ENCODE results near the gene TXNDC5.

The TXNDC5 gene

DNA sequence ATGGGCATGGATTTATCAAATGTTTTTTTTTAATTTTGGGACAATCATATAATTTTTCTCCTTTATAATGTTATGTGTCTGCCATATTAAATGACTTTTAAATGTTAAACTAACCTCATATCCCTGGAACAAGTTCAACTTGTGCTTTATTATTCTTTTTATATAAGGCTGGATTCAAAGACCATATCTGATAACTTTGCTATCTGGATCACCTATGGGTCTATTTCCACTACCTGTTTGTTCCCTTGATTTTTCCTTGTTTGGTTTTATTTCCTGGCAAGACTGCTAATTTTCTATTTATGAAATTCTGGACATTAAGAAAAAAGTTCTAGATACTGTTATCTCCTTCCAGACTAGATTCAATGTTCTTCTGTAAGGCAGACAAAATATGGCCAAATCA lies 58.8 kb downstream of the TXNDC5 start:
- DNase-seq (ENCODE audit: low read depth) = no peak

DNA sequence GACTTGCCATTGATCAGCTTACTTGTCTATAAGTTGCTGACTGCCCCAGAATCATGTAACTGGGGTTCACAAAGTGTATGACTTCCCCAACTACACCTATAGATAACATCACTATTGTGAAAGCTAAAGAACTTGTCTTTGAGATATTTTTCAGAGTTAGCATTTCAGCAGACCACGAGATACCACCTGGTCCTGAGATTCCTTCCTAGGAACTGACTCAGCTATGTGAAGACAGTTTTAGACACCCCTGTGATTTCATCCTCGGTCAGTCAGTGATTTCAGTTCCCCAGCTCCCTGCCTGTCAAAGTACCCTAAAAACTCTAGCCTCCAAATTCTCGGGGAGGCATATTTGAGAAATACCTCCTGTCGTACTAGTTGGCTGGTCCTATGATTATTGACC lies 62.4 kb downstream of the TXNDC5 start:
- DNase-seq (ENCODE audit: low read depth) = no peak

GRCh38 chr6:7846966-7847818 lies 63.4 kb downstream of the TXNDC5 start:
- no peak for DNase-seq (ENCODE audit: low read depth)

DNA sequence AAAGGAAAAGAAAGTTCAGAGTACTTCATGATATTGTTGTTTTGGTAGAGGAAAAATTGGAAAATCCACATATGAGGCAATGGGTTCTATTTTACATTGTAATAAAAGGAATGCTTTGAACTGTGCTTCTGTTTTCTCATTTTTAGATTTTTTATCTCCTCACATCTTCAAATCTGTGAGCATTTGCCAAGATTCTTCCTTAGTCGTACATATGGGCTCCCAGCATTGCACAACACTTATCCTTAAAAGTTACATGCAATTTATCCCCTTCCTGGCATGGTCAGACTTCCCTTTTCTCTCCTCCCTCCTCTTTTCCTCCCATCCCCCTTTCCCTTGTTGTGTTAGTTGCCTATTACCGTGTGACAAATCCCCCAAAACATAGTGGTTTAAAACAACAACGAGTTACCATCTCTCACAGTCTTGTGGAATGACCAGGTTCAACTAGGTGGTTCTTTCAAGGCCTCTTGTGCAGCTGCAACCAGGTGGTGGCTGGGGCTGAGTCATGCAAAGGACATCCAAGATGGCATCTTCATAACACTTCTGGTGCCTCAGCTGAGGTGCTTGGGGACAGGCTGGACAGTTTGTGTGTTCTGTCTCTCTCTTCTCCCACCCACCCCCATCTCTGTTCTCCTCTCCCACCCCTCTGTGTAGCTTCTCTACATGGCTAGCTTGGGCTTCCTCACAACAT lies 68.7 kb downstream of the TXNDC5 start:
- DNase-seq (ENCODE audit: low read depth) = no peak

DNA sequence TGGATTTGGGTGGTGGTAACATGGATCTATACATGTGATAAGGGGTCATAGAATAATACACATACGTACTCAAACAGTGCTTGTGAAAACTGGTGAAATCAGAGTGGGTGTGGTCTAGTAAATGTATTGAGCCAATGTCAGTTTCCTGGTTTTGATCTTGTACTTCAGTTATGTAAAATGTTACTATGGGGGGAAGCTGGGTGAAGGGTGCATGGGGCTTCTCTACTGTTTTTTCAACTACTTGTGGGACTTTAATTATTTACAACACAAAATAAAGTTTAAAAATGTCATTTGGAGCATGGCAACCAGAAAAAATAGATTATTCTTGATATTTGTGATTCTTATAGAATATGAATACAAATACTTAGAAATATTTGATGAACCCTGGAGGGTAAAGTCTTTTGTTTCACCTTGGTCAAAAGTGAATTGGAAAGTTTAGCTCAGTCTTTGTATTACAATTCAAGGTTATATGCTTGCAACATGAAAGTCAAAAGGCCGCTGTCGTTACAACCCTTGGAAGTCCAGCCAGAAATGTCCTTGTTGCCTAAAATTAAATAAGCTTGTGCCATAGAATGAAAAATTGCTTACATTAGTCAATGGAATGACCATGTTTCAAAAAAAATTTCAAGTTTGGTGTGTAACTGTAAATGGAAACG lies 74.1 kb downstream of the TXNDC5 start:
- DNase-seq (ENCODE audit: low read depth) = no peak

DNA sequence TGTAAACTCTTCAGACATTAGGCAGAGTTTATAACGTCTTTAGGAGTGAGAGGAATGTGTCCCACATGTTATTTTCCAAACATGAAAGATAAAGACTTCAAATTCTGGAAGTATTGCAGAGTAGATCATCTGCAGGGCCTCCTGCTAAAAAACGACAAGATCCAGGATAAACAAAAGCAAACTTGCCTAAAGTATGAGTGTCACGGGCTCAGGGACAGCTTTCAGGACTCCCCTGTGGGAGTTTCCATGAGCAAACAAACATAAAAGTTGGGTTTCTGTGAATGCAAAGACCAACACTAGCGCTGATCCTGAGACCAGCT lies 76.9 kb downstream of the TXNDC5 start:
- no peak for DNase-seq (ENCODE audit: low read depth)

DNA sequence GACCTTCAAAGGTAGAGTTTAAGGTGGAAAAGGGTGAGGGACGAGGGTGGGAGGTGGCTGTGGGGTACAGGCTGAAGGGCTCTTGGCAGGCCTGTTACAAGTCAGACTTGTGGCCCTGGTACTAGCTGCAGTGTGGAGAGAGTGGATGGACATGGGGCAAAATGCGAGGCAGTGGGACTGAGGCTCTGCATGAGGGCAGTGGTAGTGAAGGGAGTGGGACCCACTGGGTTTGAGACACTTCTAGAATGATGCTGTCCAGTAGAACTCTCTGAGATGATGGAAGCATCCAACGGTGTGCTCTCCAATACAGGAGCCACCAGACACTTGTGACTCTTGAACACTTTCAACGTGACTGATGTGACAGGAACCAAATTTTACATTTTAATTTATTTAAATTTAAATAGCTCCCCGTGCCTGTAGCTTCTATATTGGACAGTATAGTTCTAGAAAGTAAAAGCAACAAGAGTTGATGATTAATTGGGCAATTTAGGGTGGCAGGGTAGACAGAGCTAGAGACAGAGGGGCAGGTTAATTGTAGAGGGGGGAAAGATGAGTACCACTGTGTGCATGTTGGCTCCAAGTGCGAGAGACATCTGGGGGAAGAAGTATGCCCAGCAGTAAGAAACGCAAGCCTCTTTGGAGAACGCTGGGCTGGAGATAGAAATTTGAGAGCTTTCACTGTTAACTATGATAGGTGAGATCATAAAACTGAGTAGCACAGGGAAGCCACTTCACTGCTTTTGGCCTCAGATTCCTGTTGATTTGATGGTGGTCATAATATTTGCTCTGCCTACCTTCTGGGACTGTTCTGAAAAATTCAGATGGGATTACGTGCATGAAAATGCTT lies 77.5 kb downstream of the TXNDC5 start:
- DNase-seq (ENCODE audit: low read depth) = no peak
